A549 (cell line): ENCODE data around the gene MTHFS.

Experiments used
- CHD2 ChIP-seq: fragments of 150-350 bp; IDR thresholded peaks from 2 replicates; pipeline ENCODE4 v1.6.1; 2014; ENCODE audit warnings: low read length; ENCODE audit not compliant: partially characterized antibody
- RCOR1 ChIP-seq: fragments of 150-350 bp; IDR thresholded peaks from 2 replicates; pipeline ENCODE4 v1.6.1; 2014; ENCODE audit warnings: antibody characterized with exemption, low read length, low read depth

DNA sequence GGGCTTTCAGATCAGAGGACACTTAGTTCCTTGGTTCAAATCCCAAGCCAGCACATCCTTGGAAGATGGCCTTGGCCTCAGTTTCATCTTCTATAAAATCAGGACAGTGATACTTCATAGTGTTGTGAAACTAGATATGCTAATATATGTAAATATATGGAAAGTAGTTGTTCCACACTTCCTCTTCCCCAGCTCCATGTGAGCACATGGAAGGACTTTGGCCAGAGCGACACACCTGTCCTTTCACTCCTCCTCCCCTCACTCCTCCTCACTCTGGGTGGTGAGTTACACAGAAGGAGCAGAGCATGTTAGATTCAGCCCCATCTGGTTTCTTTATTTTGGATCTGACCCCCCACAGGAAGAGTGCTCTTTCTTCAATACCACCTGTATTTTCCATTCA lies 65.2 kb downstream of the MTHFS start:
- no peak for TF ChIP-seq CHD2
- no peak for TF ChIP-seq RCOR1
